Prostate gland (tissue), 2 donors: Measurements from ENCODE around the gene UIMC1. TPM values are rescaled to one million over a fixed set of nuclear protein-coding genes. Genes with fewer than 3 reads are reported as not detected.

Experiments
- DNase-seq: peaks from one replicate; pipeline ENCODE4 v3.0.0-alpha.2; 2019; ENCODE audit warnings: low spot score
- H3K27ac ChIP-seq, 2 donors: fragments of 200-600 bp; sonication (generic); 2 replicates each; pipeline ENCODE4 v1.5.1; 2017 to 2019
- H3K27me3 ChIP-seq: fragments of 200-600 bp; sonication (generic); replicated peaks from 2 replicates; pipeline ENCODE4 v1.5.1; 2019; ENCODE audit not compliant: insufficient read depth
- H3K36me3 ChIP-seq, 2 donors: fragments of 200-600 bp; sonication (generic); 1 replicate in 1 of 2; 2 replicates in 1 of 2; pipeline versions ENCODE4 v1.5.1 to v1.8.1; 2017 to 2019
- H3K4me1 ChIP-seq: fragments of 200-600 bp; sonication (generic); replicated peaks from 2 replicates; pipeline ENCODE4 v1.5.1; 2019
- H3K4me3 ChIP-seq, 2 donors: fragments of 200-600 bp; sonication (generic); 2 replicates each; pipeline ENCODE4 v1.5.1; 2017 to 2019
- H3K9me3 ChIP-seq: fragments of 200-600 bp; sonication (generic); 2 replicates; pipeline ENCODE4 v1.5.1; 2017
- CTCF ChIP-seq, 4 experiments: fragments of 200-600 bp in 2 of 4; fragments of 450-650 bp in 2 of 4; sonication (generic) in 2 of 4; IDR thresholded peaks; 1 replicate in 3 of 4; 2 replicates in 1 of 4; pipeline ENCODE4 v1.5.1; 2016 to 2019; ENCODE audit warnings: antibody characterized with exemption in 4 of 4, mild to moderate bottlenecking in 2 of 4, moderate library complexity in 2 of 4
- POLR2A ChIP-seq: fragments of 450-650 bp; IDR thresholded peaks from one replicate; pipeline ENCODE4 v1.6.1; 2016; ENCODE audit warnings: antibody characterized with exemption, mild to moderate bottlenecking
- POLR2AphosphoS5 ChIP-seq: sonication (generic); formaldehyde crosslinking; IDR thresholded peaks from one replicate; pipeline ENCODE4 v1.6.1; 2017; ENCODE audit warnings: antibody characterized with exemption
- WGBS: methylation state at CpG from one replicate; pipeline ENCODE4 v1.1.5; 2018; 5-methylcytosine and 5-hydroxymethylcytosine counted together
- intact Hi-C: fragments of 100-400 bp; cut with DNase I; formaldehyde crosslinking; loops from one replicate; pipeline ENCODE4 v1.14.2; 2022
- total RNA-seq, 2 donors: library from RNA; depleted of rRNA; stranded (reverse); fragments of >200 nt; gene quantifications; one replicate each; pipeline ENCODE4 v1.1.0, GENCODE V29; 2016

UIMC1 gene
- total RNA-seq, 2 donors from 2014 or later: 29.3 to 38.3 TPM

- H3K27ac ChIP-seq: no peak overlapping the region
- no peaks in the 10 kb centered on the region for H3K9me3 ChIP-seq
- TF ChIP-seq CTCF (IDR thresholded peaks at IDR 0.05): no peak
- TF ChIP-seq POLR2AphosphoS5: no peak
- no peak for TF ChIP-seq POLR2A
- H3K4me3 ChIP-seq: no peak overlapping the region
- no peaks in the 10 kb centered on the region for H3K27me3 ChIP-seq
- H3K36me3 ChIP-seq: no peaks in the 10 kb centered on the region
- no peak for DNase-seq
- intact Hi-C loops: no loop called here
- 96% methylated on average over 28 of the region's 28 CpGs for WGBS
- H3K4me1 ChIP-seq: no peaks in the 10 kb centered on the region
Observed at GRCh38 chr5:176887252-176887849, 119.2 kb downstream of the UIMC1 start.

- H3K27me3 ChIP-seq: no peaks in the 10 kb centered on the region
- WGBS: 89% methylated on average over 13 of the region's 13 CpGs
- no peaks in the 10 kb centered on the region for H3K36me3 ChIP-seq
- TF ChIP-seq CTCF (IDR thresholded peaks at IDR 0.05): no peak
- no peak for TF ChIP-seq POLR2AphosphoS5
- TF ChIP-seq POLR2A: no peak
- no peaks in the 10 kb centered on the region for H3K9me3 ChIP-seq
- DNase-seq: no peak
- H3K4me1 ChIP-seq: no peaks in the 10 kb centered on the region
- intact Hi-C loops: no loop called here
- no peak overlapping the region for H3K27ac ChIP-seq
- H3K4me3 ChIP-seq: no peak overlapping the region
Observed at GRCh38 chr5:176886336-176887251, 120.0 kb downstream of the UIMC1 start.

- intact Hi-C loops: no loop called here
Observed at GRCh38 chr5:176884571-176884890, 122.0 kb downstream of the UIMC1 start.

GRCh38 chr5:176883700-176884570 lies 122.6 kb downstream of the UIMC1 start:
- no peak overlapping the region for H3K4me3 ChIP-seq
- no peak for DNase-seq
- intact Hi-C loops: no loop called here
- no peak overlapping the region for H3K27ac ChIP-seq
- TF ChIP-seq POLR2A: no peak
- TF ChIP-seq CTCF (IDR thresholded peaks at IDR 0.05): no peak
- no peak for TF ChIP-seq POLR2AphosphoS5
- 90% methylated on average over 14 of the region's 17 CpGs for WGBS
- H3K27me3 ChIP-seq: no peaks in the 10 kb centered on the region
- no peaks in the 10 kb centered on the region for H3K4me1 ChIP-seq
- H3K9me3 ChIP-seq: no peaks in the 10 kb centered on the region
- H3K36me3 ChIP-seq: no peaks in the 10 kb centered on the region

More at GRCh38 chr5:176884571-176884890, 122.0 kb downstream of the UIMC1 start:
- Histone ChIP-seq H3K27me3 (no peaks in the 10 kb centered on the region), H3K4me3 (no peak overlapping the region), H3K4me1 (no peaks in the 10 kb centered on the region), H3K9me3 (no peaks in the 10 kb centered on the region), H3K27ac (no peak overlapping the region), H3K36me3 (no peaks in the 10 kb centered on the region)
- no peak for DNase-seq
- TF ChIP-seq POLR2AphosphoS5 (no peak), POLR2A (no peak)
- 48% methylated on average over 4 of the region's 4 CpGs for WGBS

GRCh38 chr5:176882567-176882903 lies 124.0 kb downstream of the UIMC1 start:
- Histone ChIP-seq H3K27me3 (no peaks in the 10 kb centered on the region), H3K9me3 (no peaks in the 10 kb centered on the region), H3K27ac (no peak overlapping the region), H3K4me3 (no peak overlapping the region), H3K36me3 (no peaks in the 10 kb centered on the region), H3K4me1 (no peaks in the 10 kb centered on the region)
- WGBS: 50% methylated on average over 6 of the region's 6 CpGs
- intact Hi-C loops: no loop called here
- no peak for DNase-seq
- TF ChIP-seq POLR2AphosphoS5 (no peak), POLR2A (no peak), CTCF (IDR thresholded peaks at IDR 0.05) (no peak)
